GM23338 (cell line): ENCODE measurements around the gene CCDC134. TPM values are rescaled to one million over a fixed set of nuclear protein-coding genes. Genes with fewer than 3 reads are reported as not detected.

ENCODE experiments used
- ATAC-seq: fragments of 200-7000 bp; cut with Tn5 transposase; 3 replicates; pipeline ENCODE4 v1.9.1; 2020
- DNase-seq: peaks from one replicate; pipeline ENCODE4 v3.0.0-alpha.2; 2015; ENCODE audit warnings: low spot score
- H2AFZ ChIP-seq: fragments of 200-600 bp; sonication (generic); 2 replicates; pipeline ENCODE4 v1.8.0; 2016; ENCODE audit warnings: antibody characterized with exemption, mild to moderate bottlenecking, moderate library complexity
- H3F3A ChIP-seq: fragments of 200-600 bp; sonication (generic); replicated peaks from 2 replicates; pipeline ENCODE4 v1.8.0; 2017; ENCODE audit warnings: antibody characterized with exemption, mixed run types, low read depth
- H3K27ac ChIP-seq: fragments of 200-600 bp; sonication (generic); 2 replicates; pipeline ENCODE4 v1.6.1; 2016; ENCODE audit warnings: low read depth
- H3K27me3 ChIP-seq: fragments of 200-600 bp; sonication (generic); 2 replicates; pipeline ENCODE4 v1.8.0; 2016; ENCODE audit warnings: mild to moderate bottlenecking, mixed run types, moderate library complexity; ENCODE audit not compliant: insufficient read depth
- H3K36me3 ChIP-seq: fragments of 200-600 bp; sonication (generic); 2 replicates; pipeline ENCODE4 v1.8.0; 2016; ENCODE audit warnings: mild to moderate bottlenecking; ENCODE audit not compliant: insufficient read depth
- H3K4me1 ChIP-seq: fragments of 200-600 bp; sonication (generic); 2 replicates; pipeline ENCODE4 v1.8.0; 2016; ENCODE audit warnings: mild to moderate bottlenecking, moderate library complexity; ENCODE audit not compliant: insufficient read depth
- H3K4me2 ChIP-seq: fragments of 200-600 bp; sonication (generic); 2 replicates; pipeline ENCODE4 v1.7.1; 2017; ENCODE audit warnings: mixed run types
- H3K4me3 ChIP-seq: fragments of 200-600 bp; sonication (generic); 2 replicates; pipeline ENCODE4 v1.6.1; 2016; ENCODE audit warnings: mixed run types
- H3K79me2 ChIP-seq: fragments of 200-600 bp; sonication (generic); replicated peaks from 2 replicates; pipeline ENCODE4 v1.8.0; 2017; ENCODE audit warnings: mild to moderate bottlenecking; ENCODE audit not compliant: insufficient read depth
- H3K9me2 ChIP-seq: fragments of 200-600 bp; sonication (generic); 2 replicates; pipeline ENCODE4 v1.8.0; 2017; ENCODE audit not compliant: insufficient read depth
- H4K20me1 ChIP-seq: fragments of 200-600 bp; sonication (generic); replicated peaks from 2 replicates; pipeline ENCODE4 v1.8.0; 2017; ENCODE audit warnings: mild to moderate bottlenecking; ENCODE audit not compliant: insufficient read depth
- H3K27ac Mint-ChIP-seq: 2 replicates; pipeline ENCODE4 v1.8.0; 2020; ENCODE audit warnings: inconsistent platforms, mild to moderate bottlenecking, moderate library complexity, mixed read lengths
- H3K27me3 Mint-ChIP-seq: 3 replicates; pipeline ENCODE4 v1.8.0; 2022; ENCODE audit warnings: low read depth, mild to moderate bottlenecking, moderate library complexity, mixed read lengths, inconsistent platforms; ENCODE audit not compliant: insufficient read depth, poor library complexity
- H3K36me3 Mint-ChIP-seq: 3 replicates; pipeline ENCODE4 v1.8.0; 2021; ENCODE audit warnings: low read depth, mild to moderate bottlenecking, inconsistent platforms, moderate library complexity, mixed read lengths
- H3K4me1 Mint-ChIP-seq: 3 replicates; pipeline ENCODE4 v1.8.0; 2020; ENCODE audit warnings: mild to moderate bottlenecking, inconsistent platforms, mixed read lengths
- H3K4me3 Mint-ChIP-seq: 3 replicates; pipeline ENCODE4 v1.8.0; 2021; ENCODE audit warnings: moderate library complexity, mild to moderate bottlenecking, inconsistent platforms, mixed read lengths
- H3K9me3 Mint-ChIP-seq: 3 replicates; pipeline ENCODE4 v1.8.0; 2020; ENCODE audit warnings: moderate library complexity, mild to moderate bottlenecking, inconsistent platforms, mixed read lengths
- EZH2 ChIP-seq: fragments of 200-600 bp; sonication (generic); IDR thresholded peaks from one replicate; pipeline ENCODE4 v1.8.0; 2017; ENCODE audit warnings: antibody characterized with exemption, mild to moderate bottlenecking, low read depth; ENCODE audit not compliant: unreplicated experiment
- EZH2phosphoT487 ChIP-seq: fragments of 200-600 bp; sonication (generic); IDR thresholded peaks from one replicate; pipeline ENCODE4 v1.8.1; 2018; ENCODE audit warnings: antibody characterized with exemption; ENCODE audit not compliant: unreplicated experiment
- NANOG ChIP-seq: IDR thresholded peaks from 2 replicates; pipeline ENCODE4 v1.6.1; 2016; ENCODE audit warnings: antibody characterized with exemption, borderline replicate concordance
- POLR2AphosphoS5 ChIP-seq: IDR thresholded peaks from 2 replicates; pipeline ENCODE4 v1.6.1; 2016; ENCODE audit warnings: antibody characterized with exemption, low read depth
- STAT1 ChIP-seq: IDR thresholded peaks from one replicate; pipeline ENCODE4 v1.6.1; 2016; ENCODE audit warnings: antibody characterized with exemption; ENCODE audit not compliant: unreplicated experiment
- ZNF114 ChIP-seq: fragments of 250-450 bp; sonication (Bioruptor Pico); IDR thresholded peaks from 2 replicates; pipeline ENCODE4 v1.5.0; 2020; ENCODE audit warnings: mild to moderate bottlenecking, moderate library complexity
- ZNF462 ChIP-seq: fragments of 250-450 bp; sonication (Bioruptor Pico); IDR thresholded peaks from 2 replicates; pipeline ENCODE4 v1.5.0; 2020; ENCODE audit warnings: mild to moderate bottlenecking, moderate library complexity
- polyA plus RNA-seq: library from polyadenylated mRNA; unstranded; fragments of >200 nt; fragmentation: Nextera tagmentation; extraction: Ambion mirVana; gene quantifications from 2 replicates; pipeline ENCODE4 v1.2.1, GENCODE V29; 2016
- total RNA-seq: library from RNA; depleted of rRNA; stranded (reverse); fragments of >200 nt; shearing (Covaris generic); gene quantifications from 2 replicates; pipeline ENCODE4 v1.2.3, GENCODE V29; 2014
- TF ChIP-seq, protein P1 (sequence below): IDR thresholded peaks from 2 replicates; pipeline ENCODE4 v1.6.1; 2016; ENCODE audit warnings: antibody characterized with exemption
- TF ChIP-seq, protein P2 (sequence below), 2 experiments: fragments of 200-600 bp in 1 of 2; sonication (generic) in 1 of 2; conservative IDR thresholded peaks; 2 replicates each; pipeline versions ENCODE4 v1.5.1 to v1.6.1; 2016 to 2017; ENCODE audit warnings: antibody characterized with exemption in 2 of 2, low read depth in 2 of 2, mild to moderate bottlenecking in 2 of 2, moderate library complexity in 1 of 2

CCDC134 gene
- total and polyA plus RNA-seq, 2 experiments from 2014 or later = 2.7 to 24.5 TPM

GRCh38 chr22:41838842-41839618 is 38.6 kb downstream of the CCDC134 start:
- DNase-seq (no peak), ATAC-seq (no peak)
- Histone ChIP-seq H3K79me2 (peaks cover 100% of the 10 kb centered on the region), H3K4me2 (no peak overlapping the region), H3K9me2 (no peaks in the 10 kb centered on the region), H3K36me3 (peaks cover 26% of the 10 kb centered on the region), H3K4me3 (no peak overlapping the region), H3K27me3 (no peaks in the 10 kb centered on the region), H4K20me1 (peaks cover 70% of the 10 kb centered on the region), H3K4me1 (peaks cover 32% of the 10 kb centered on the region), H2AFZ (no peak overlapping the region), H3F3A (peaks cover 6% of the 10 kb centered on the region; the same call in 1 of the 2 replicates), H3K27ac (peak overlapping the region; percentile 32; the same call in 1 of the 2 replicates)
- Mint-ChIP-seq H3K4me3 (no peak overlapping the region), H3K4me1 (peaks cover 39% of the 10 kb centered on the region), H3K27ac (peak overlapping the region; percentile 21), H3K9me3 (no peaks in the 10 kb centered on the region), H3K27me3 (no peaks in the 10 kb centered on the region), H3K36me3 (peaks cover 56% of the 10 kb centered on the region)
- no peak for TF ChIP-seq STAT1
- TF ChIP-seq, protein P1, sequence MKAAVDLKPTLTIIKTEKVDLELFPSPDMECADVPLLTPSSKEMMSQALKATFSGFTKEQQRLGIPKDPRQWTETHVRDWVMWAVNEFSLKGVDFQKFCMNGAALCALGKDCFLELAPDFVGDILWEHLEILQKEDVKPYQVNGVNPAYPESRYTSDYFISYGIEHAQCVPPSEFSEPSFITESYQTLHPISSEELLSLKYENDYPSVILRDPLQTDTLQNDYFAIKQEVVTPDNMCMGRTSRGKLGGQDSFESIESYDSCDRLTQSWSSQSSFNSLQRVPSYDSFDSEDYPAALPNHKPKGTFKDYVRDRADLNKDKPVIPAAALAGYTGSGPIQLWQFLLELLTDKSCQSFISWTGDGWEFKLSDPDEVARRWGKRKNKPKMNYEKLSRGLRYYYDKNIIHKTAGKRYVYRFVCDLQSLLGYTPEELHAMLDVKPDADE = no peak
- no peak for TF ChIP-seq EZH2
- no peak for TF ChIP-seq EZH2phosphoT487

DNA sequence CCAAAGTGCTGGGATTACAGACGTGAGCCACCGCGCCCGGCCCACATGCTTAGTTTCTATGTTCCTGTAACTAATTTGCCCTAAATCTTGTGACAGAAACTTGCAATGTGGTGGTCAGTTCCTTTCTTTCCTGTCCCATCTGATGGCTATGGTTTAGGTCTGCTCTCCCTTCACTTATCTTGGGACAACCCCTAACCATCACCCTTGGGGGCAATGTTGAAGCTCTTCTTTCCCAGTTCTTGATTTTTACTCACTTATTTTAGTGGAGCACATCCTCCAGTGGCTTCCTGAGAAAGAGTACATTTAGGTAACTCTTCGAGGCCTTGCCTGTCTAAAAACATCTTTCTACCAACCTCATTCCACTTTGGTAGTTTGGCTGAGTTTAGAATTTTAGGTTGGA is 39.7 kb downstream of the CCDC134 start:
- peaks cover 81% of the 10 kb centered on the region for H4K20me1 ChIP-seq
- H3K4me1 Mint-ChIP-seq = peaks cover 41% of the 10 kb centered on the region
- TF ChIP-seq ZNF462 (no peak), NANOG (no peak), POLR2AphosphoS5 (no peak), ZNF114 (CRISPR knock-in tag) (no peak), STAT1 (no peak), EZH2 (no peak)
- TF ChIP-seq, protein P1 = no peak
- TF ChIP-seq, protein P2, sequence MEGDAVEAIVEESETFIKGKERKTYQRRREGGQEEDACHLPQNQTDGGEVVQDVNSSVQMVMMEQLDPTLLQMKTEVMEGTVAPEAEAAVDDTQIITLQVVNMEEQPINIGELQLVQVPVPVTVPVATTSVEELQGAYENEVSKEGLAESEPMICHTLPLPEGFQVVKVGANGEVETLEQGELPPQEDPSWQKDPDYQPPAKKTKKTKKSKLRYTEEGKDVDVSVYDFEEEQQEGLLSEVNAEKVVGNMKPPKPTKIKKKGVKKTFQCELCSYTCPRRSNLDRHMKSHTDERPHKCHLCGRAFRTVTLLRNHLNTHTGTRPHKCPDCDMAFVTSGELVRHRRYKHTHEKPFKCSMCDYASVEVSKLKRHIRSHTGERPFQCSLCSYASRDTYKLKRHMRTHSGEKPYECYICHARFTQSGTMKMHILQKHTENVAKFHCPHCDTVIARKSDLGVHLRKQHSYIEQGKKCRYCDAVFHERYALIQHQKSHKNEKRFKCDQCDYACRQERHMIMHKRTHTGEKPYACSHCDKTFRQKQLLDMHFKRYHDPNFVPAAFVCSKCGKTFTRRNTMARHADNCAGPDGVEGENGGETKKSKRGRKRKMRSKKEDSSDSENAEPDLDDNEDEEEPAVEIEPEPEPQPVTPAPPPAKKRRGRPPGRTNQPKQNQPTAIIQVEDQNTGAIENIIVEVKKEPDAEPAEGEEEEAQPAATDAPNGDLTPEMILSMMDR (conservative IDR thresholded peaks at IDR 0.05; ENCODE audit: low read depth in 2 of 2) = no peak

More for the DNA sequence above, 39.7 kb downstream of the CCDC134 start:
- Mint-ChIP-seq H3K4me3 (no peak overlapping the region; the same call in 2 of the 3 replicates), H3K9me3 (no peaks in the 10 kb centered on the region), H3K27me3 (peaks cover 6% of the 10 kb centered on the region), H3K27ac (peak overlapping the region; percentile 60; the same call in 1 of the 2 replicates), H3K36me3 (peaks cover 48% of the 10 kb centered on the region)
- peaks cover 11% of the 10 kb centered on the region; the same call in 1 of the 2 replicates for H3F3A ChIP-seq
- no peaks in the 10 kb centered on the region for H3K9me2 ChIP-seq
- no peak overlapping the region for H2AFZ ChIP-seq
- H3K36me3 ChIP-seq = peaks cover 26% of the 10 kb centered on the region
- no peaks in the 10 kb centered on the region for H3K27me3 ChIP-seq
- DNase-seq (no peak), ATAC-seq (no peak)
- no peak overlapping the region for H3K4me3 ChIP-seq
- H3K79me2 ChIP-seq = peaks cover 100% of the 10 kb centered on the region
- peaks cover 38% of the 10 kb centered on the region for H3K4me1 ChIP-seq
- peak overlapping the region; percentile 74; the same call in 1 of the 2 replicates for H3K27ac ChIP-seq
- H3K4me2 ChIP-seq = no peak overlapping the region
